ENCODE measurements around the gene STN1.

- TF ChIP-seq, protein P1, sequence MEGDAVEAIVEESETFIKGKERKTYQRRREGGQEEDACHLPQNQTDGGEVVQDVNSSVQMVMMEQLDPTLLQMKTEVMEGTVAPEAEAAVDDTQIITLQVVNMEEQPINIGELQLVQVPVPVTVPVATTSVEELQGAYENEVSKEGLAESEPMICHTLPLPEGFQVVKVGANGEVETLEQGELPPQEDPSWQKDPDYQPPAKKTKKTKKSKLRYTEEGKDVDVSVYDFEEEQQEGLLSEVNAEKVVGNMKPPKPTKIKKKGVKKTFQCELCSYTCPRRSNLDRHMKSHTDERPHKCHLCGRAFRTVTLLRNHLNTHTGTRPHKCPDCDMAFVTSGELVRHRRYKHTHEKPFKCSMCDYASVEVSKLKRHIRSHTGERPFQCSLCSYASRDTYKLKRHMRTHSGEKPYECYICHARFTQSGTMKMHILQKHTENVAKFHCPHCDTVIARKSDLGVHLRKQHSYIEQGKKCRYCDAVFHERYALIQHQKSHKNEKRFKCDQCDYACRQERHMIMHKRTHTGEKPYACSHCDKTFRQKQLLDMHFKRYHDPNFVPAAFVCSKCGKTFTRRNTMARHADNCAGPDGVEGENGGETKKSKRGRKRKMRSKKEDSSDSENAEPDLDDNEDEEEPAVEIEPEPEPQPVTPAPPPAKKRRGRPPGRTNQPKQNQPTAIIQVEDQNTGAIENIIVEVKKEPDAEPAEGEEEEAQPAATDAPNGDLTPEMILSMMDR (conservative IDR thresholded peaks at IDR 0.05 in 1 of 2, IDR thresholded peaks at IDR 0.05 in 1 of 2; ENCODE audit: extremely low read depth in 1 of 2, insufficient read depth in 1 of 2, low read depth in 1 of 2, low read length in 2 of 2) = no peak
- TF ChIP-seq EZH2 (IDR thresholded peaks at IDR 0.05; ENCODE audit: borderline replicate concordance, low read length) = no peak
These were observed 47.0 kb downstream of the STN1 start for GRCh38 chr10:103871006-103871405.
